Measurements from ENCODE around the gene KYAT1.

DNA sequence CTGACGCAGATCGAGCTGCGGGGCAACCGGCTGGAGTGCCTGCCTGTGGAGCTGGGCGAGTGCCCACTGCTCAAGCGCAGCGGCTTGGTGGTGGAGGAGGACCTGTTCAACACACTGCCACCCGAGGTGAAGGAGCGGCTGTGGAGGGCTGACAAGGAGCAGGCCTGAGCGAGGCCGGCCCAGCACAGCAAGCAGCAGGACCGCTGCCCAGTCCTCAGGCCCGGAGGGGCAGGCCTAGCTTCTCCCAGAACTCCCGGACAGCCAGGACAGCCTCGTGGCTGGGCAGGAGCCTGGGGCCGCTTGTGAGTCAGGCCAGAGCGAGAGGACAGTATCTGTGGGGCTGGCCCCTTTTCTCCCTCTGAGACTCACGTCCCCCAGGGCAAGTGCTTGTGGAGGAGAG, 34.5 kb upstream of the KYAT1 start:
- peak in 1 of 3 donors; percentile 9 for TF ChIP-seq POLR2AphosphoS5 (IDR thresholded peaks at IDR 0.05)
- TF ChIP-seq, protein P1, sequence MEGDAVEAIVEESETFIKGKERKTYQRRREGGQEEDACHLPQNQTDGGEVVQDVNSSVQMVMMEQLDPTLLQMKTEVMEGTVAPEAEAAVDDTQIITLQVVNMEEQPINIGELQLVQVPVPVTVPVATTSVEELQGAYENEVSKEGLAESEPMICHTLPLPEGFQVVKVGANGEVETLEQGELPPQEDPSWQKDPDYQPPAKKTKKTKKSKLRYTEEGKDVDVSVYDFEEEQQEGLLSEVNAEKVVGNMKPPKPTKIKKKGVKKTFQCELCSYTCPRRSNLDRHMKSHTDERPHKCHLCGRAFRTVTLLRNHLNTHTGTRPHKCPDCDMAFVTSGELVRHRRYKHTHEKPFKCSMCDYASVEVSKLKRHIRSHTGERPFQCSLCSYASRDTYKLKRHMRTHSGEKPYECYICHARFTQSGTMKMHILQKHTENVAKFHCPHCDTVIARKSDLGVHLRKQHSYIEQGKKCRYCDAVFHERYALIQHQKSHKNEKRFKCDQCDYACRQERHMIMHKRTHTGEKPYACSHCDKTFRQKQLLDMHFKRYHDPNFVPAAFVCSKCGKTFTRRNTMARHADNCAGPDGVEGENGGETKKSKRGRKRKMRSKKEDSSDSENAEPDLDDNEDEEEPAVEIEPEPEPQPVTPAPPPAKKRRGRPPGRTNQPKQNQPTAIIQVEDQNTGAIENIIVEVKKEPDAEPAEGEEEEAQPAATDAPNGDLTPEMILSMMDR (IDR thresholded peaks at IDR 0.05 in 8 of 11, conservative IDR thresholded peaks at IDR 0.05 in 3 of 11): no peak
- no peak for TF ChIP-seq POLR2A (IDR thresholded peaks at IDR 0.05)

All from spleen (tissue), 7 donors.